Muscle layer of duodenum (tissue), 2 donors: ENCODE measurements around the gene ZSCAN31.

ENCODE experiments used
- H3K27ac ChIP-seq: one replicate; pipeline ENCODE4 v1.7.0; 2013; ENCODE audit warnings: mild to moderate bottlenecking, low read length
- H3K27me3 ChIP-seq: one replicate; pipeline ENCODE4 v1.7.0; 2013; ENCODE audit warnings: low read depth, mild to moderate bottlenecking, control low read depth, low read length
- H3K36me3 ChIP-seq, 2 donors: one replicate each; pipeline ENCODE4 v1.7.0; 2013; ENCODE audit warnings: low read length in 2 of 2, control low read depth in 1 of 2, mild to moderate bottlenecking in 1 of 2; ENCODE audit not compliant: insufficient read depth in 2 of 2, control insufficient read depth in 1 of 2
- H3K4me1 ChIP-seq, 2 donors: one replicate each; pipeline ENCODE4 v1.7.0; 2013; ENCODE audit warnings: low read length in 2 of 2, mild to moderate bottlenecking in 2 of 2, control low read depth in 1 of 2, moderate library complexity in 1 of 2; ENCODE audit not compliant: insufficient read depth in 2 of 2, control insufficient read depth in 1 of 2
- H3K4me3 ChIP-seq, 2 donors: one replicate each; pipeline ENCODE4 v1.7.0; 2013; ENCODE audit warnings: low read length in 2 of 2, low read depth in 1 of 2, mild to moderate bottlenecking in 1 of 2
- H3K9me3 ChIP-seq, 2 donors: one replicate each; pipeline ENCODE4 v1.7.0; 2013; ENCODE audit warnings: low read length in 2 of 2, control low read depth in 1 of 2, mild to moderate bottlenecking in 1 of 2; ENCODE audit not compliant: control insufficient read depth in 1 of 2
- donor health status: healthy.

The ZSCAN31 gene

GRCh38 chr6:28335564-28336283 lies at the start of gene ZSCAN31:
Gene ZSCAN31 (minus strand): TSS chr6:28336148. CDS start chr6:28329683, 6,465 bp downstream.
- H3K9me3 ChIP-seq = no peaks in the 10 kb centered on the region
- peak within 1 kb of the TSS; percentile 95 for H3K27ac ChIP-seq
- peak within 1 kb of the TSS; percentile 78 to 92 for H3K4me3 ChIP-seq
- H3K4me1 ChIP-seq = no peaks in the 10 kb centered on the region
- H3K36me3 ChIP-seq = no peaks in the 10 kb centered on the region
- H3K27me3 ChIP-seq = no peaks in the 10 kb centered on the region

- Histone ChIP-seq H3K4me3 (no peak overlapping the region), H3K27ac (peak overlapping the region; percentile 74), H3K9me3 (no peaks in the 10 kb centered on the region), H3K36me3 (peaks cover 24 to 31% of the 10 kb centered on the region in 2 donors), H3K4me1 (peaks cover 0 to 8% of the 10 kb centered on the region in 2 donors), H3K27me3 (no peaks in the 10 kb centered on the region)
Observed at GRCh38 chr6:28384143-28384533, 48.2 kb upstream of the ZSCAN31 start.

- peak overlapping the region; percentile 66 to 71 for H3K4me3 ChIP-seq
- H3K36me3 ChIP-seq = peaks cover 18 to 25% of the 10 kb centered on the region in 2 donors
- no peaks in the 10 kb centered on the region for H3K9me3 ChIP-seq
- peaks cover 0 to 8% of the 10 kb centered on the region in 2 donors for H3K4me1 ChIP-seq
- H3K27ac ChIP-seq = peak overlapping the region; percentile 74
- no peaks in the 10 kb centered on the region for H3K27me3 ChIP-seq
Observed at GRCh38 chr6:28383235-28384142, 47.5 kb upstream of the ZSCAN31 start.

GRCh38 chr6:28380381-28380780 lies 44.4 kb upstream of the ZSCAN31 start:
- Histone ChIP-seq H3K27me3 (no peaks in the 10 kb centered on the region), H3K9me3 (no peaks in the 10 kb centered on the region), H3K27ac (no peak overlapping the region), H3K4me3 (no peak overlapping the region), H3K36me3 (peaks cover 10 to 26% of the 10 kb centered on the region in 2 donors), H3K4me1 (peaks cover 0 to 8% of the 10 kb centered on the region in 2 donors)

- peaks cover 0 to 8% of the 10 kb centered on the region in 2 donors for H3K4me1 ChIP-seq
- no peak overlapping the region for H3K27ac ChIP-seq
- no peak overlapping the region for H3K4me3 ChIP-seq
- peaks cover 10 to 23% of the 10 kb centered on the region in 2 donors for H3K36me3 ChIP-seq
- no peaks in the 10 kb centered on the region for H3K27me3 ChIP-seq
- H3K9me3 ChIP-seq = no peaks in the 10 kb centered on the region
Observed at GRCh38 chr6:28378644-28379043, 42.7 kb upstream of the ZSCAN31 start.

GRCh38 chr6:28377879-28378278 lies 41.9 kb upstream of the ZSCAN31 start:
- H3K27ac ChIP-seq = no peak overlapping the region
- H3K4me1 ChIP-seq = peaks cover 0 to 8% of the 10 kb centered on the region in 2 donors
- peaks cover 10 to 23% of the 10 kb centered on the region in 2 donors for H3K36me3 ChIP-seq
- H3K9me3 ChIP-seq = no peaks in the 10 kb centered on the region
- no peak overlapping the region for H3K4me3 ChIP-seq
- no peaks in the 10 kb centered on the region for H3K27me3 ChIP-seq

GRCh38 chr6:28373925-28374324 lies 38.0 kb upstream of the ZSCAN31 start:
- Histone ChIP-seq H3K4me1 (no peaks in the 10 kb centered on the region), H3K36me3 (peaks cover 0 to 11% of the 10 kb centered on the region in 2 donors), H3K27me3 (no peaks in the 10 kb centered on the region), H3K27ac (no peak overlapping the region), H3K9me3 (no peaks in the 10 kb centered on the region), H3K4me3 (no peak overlapping the region)

GRCh38 chr6:28371706-28372451 lies 35.9 kb upstream of the ZSCAN31 start:
- no peak overlapping the region for H3K27ac ChIP-seq
- no peaks in the 10 kb centered on the region for H3K27me3 ChIP-seq
- H3K4me3 ChIP-seq = no peak overlapping the region
- no peaks in the 10 kb centered on the region for H3K4me1 ChIP-seq
- peaks cover 0 to 6% of the 10 kb centered on the region in 2 donors for H3K36me3 ChIP-seq
- no peaks in the 10 kb centered on the region for H3K9me3 ChIP-seq

- Histone ChIP-seq H3K4me3 (no peak overlapping the region), H3K27me3 (no peaks in the 10 kb centered on the region)
Observed at GRCh38 chr6:28371280-28371679, 35.3 kb upstream of the ZSCAN31 start.

GRCh38 chr6:28370440-28370839 lies 34.5 kb upstream of the ZSCAN31 start:
- Histone ChIP-seq H3K27ac (no peak overlapping the region), H3K9me3 (no peaks in the 10 kb centered on the region), H3K4me3 (no peak overlapping the region), H3K36me3 (peaks cover 12 to 20% of the 10 kb centered on the region in 2 donors), H3K27me3 (no peaks in the 10 kb centered on the region), H3K4me1 (no peaks in the 10 kb centered on the region)

More at GRCh38 chr6:28371280-28371679, 35.3 kb upstream of the ZSCAN31 start:
- Histone ChIP-seq H3K36me3 (peaks cover 4 to 12% of the 10 kb centered on the region in 2 donors), H3K4me1 (no peaks in the 10 kb centered on the region), H3K9me3 (no peaks in the 10 kb centered on the region), H3K27ac (no peak overlapping the region)

- Histone ChIP-seq H3K27me3 (no peaks in the 10 kb centered on the region), H3K9me3 (no peaks in the 10 kb centered on the region), H3K4me1 (no peaks in the 10 kb centered on the region), H3K4me3 (no peak overlapping the region), H3K36me3 (peaks cover 17 to 30% of the 10 kb centered on the region in 2 donors), H3K27ac (no peak overlapping the region)
Observed at GRCh38 chr6:28369463-28369862, 33.5 kb upstream of the ZSCAN31 start.
